Activated CD4-positive, alpha-beta T cell treated with anti-CD3 and anti-CD28 coated beads, Interleukin-2, amount 50 U/mL, for 16 hours (primary cell): ENCODE data around the gene TLX2.
"Not testable (repeated sequence)": the region's sequence is repeated elsewhere in the genome, so short reads cannot be mapped to it uniquely, and the experiment has no call there.

ENCODE experiments used
- DNase-seq: peaks from one replicate; pipeline ENCODE4 v3.0.0-alpha.2; 2020

The TLX2 gene

DNA sequence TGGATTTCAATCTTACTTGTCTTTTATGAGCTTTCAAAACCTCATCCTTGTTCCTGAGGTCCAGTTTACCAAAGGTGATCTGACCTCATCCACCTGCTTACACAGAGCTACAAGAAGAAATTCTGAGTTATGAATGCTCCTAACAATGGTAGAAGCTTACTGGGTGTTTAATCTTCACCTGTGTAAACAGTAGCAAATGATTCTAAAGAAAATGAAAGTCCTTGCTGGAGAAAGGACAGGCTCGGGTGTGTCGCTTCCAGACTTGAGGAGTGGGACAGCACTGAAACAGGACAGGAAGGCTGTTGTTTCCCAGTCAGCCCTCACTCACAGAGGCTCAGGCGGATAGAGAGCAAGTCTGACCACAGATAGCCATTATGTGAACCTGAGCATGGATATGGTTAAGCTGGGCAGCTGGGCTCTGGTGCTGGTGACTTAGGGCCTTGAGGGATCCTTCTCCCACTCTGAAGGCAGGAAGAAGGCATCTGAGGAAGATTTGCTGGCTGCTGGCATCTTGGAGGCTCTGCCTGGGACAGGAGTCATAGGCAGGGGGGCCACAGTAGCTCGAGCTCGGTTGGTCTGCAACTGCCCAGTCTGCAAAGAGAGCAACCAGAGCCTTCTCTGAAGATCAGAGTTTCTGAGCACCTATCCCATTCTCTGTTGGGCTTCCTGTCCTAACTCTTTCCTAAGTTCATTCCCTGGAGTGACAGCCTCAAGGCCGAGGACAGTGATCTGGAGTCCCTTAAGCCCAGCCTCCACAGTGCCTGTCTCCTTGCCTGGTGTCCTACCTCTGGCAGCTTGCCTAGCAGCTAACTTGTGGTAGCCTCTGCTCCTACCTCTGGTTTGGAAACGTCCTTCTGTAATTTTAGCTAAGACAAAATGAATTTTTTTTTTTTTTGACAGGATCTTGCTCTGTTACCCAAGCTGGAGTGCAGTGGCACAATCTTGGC, 44.3 kb downstream of the TLX2 start:
- no peak for DNase-seq

DNA sequence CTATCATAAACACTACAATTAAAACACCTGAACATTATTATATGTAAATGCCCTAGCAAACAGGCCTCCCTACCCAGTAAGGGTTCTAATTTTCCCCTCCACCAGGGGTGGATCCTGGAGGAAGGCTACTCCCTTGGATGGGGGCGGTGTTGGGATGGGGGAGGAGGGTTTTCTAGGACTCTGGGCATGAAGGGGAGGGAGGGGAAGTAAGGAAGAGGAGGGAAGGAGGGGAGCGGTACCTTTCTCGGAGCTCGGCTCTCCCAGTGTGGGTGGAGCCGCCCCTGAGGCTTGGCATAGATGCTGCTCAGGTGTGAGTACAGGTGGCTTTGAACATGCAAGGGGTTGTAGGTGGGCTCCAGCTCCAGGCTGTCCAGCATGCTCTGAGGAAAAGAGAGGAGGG, 45.7 kb downstream of the TLX2 start:
- no peak for DNase-seq

DNA sequence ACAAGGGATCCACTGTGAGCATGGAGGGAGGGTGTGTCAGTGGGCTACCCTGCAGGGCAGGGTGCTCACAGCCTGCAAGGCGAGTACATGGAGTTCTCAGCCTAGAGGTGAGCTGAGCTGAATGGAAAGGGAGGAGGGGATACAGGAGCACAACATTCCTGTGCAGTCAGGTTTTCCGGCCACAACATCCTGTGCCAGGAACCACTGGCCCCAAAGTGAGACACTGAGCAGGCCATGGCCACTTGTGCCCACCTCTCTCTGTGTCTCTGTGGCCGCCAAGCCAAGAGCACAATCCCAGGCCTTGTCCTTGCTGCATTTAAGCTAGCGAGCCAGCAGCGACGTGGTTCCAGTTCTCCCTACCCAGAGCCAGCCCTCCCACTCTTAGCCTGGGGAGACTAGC, 46.3 kb downstream of the TLX2 start:
- DNase-seq = no peak

DNA sequence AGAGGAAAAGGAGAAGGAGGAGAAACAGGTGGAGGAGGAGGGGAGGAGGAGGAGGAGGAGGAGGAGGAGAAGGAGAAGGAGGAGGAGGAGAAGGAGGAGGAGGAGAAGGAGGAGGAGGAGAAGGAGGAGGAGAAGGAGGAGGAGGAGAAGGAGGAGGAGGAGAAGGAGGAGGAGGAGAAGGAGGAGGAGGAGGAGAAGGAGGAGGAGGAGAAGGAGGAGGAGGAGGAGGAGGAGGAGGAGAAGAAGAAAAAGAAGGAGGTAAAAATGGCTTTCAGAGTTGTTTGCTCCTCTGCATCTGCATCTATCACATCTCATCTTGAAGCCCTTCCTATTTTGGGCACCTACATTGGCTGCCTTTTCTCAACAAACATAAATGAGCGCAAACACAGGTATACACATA, 46.8 kb downstream of the TLX2 start:
- not testable (repeated sequence) for DNase-seq

- DNase-seq = no peak
These were observed 48.0 kb downstream of the TLX2 start for GRCh38 chr2:74562126-74562775.

- DNase-seq = no peak
These were observed 50.0 kb downstream of the TLX2 start for GRCh38 chr2:74564222-74564621.

- no peak for DNase-seq
These were observed 52.0 kb downstream of the TLX2 start for GRCh38 chr2:74566076-74566753.

GRCh38 chr2:74566754-74567085, 52.5 kb downstream of the TLX2 start:
- DNase-seq = no peak
